Spleen (tissue), 7 donors: ENCODE data around the gene CCIN.

ENCODE experiments used
- CTCF ChIP-seq, 11 experiments: fragments of 200-600 bp in 7 of 11; fragments of 450-650 bp in 4 of 11; sonication (generic) in 4 of 11; IDR thresholded peaks in 8 of 11; conservative IDR thresholded peaks in 3 of 11; 1 replicate in 7 of 11; 2 replicates in 4 of 11; pipeline versions ENCODE4 v1.4.0 to v1.8.0; 2016 to 2021; ENCODE audit warnings: antibody characterized with exemption in 11 of 11, inconsistent platforms in 4 of 11, mild to moderate bottlenecking in 1 of 11
- POLR2AphosphoS5 ChIP-seq, 3 donors: sonication (generic); formaldehyde crosslinking; IDR thresholded peaks; one replicate each; pipeline ENCODE4 v1.5.1; 2017; ENCODE audit warnings: antibody characterized with exemption in 3 of 3
- donor health status: DM: no; HTN: no; CAD: no; lungs with moderate emphysema.
- donor health status: DM: no; HTN: no; CAD: no.
- donor health status: DM: no; HTN: no; CAD: no.

GRCh38 chr9:36134761-36135505 lies 34.3 kb upstream of the CCIN start:
- TF ChIP-seq CTCF (IDR thresholded peaks at IDR 0.05 in 8 of 11, conservative IDR thresholded peaks at IDR 0.05 in 3 of 11) (no peak), POLR2AphosphoS5 (IDR thresholded peaks at IDR 0.05) (no peak)
